NT2/D1 (cell line): Measurements from ENCODE around the gene TAOK1.

Experiments
- DNase-seq: peaks from one replicate; pipeline ENCODE4 v3.0.0-alpha.2; 2011; ENCODE audit warnings: low read depth, low spot score
- H3K27me3 ChIP-seq: 2 replicates; pipeline ENCODE4 v1.6.0; 2011; ENCODE audit warnings: mild to moderate bottlenecking; ENCODE audit not compliant: insufficient read length, insufficient read depth
- H3K36me3 ChIP-seq: 2 replicates; pipeline ENCODE4 v1.6.1; 2011; ENCODE audit warnings: mild to moderate bottlenecking, low read length, mixed read lengths; ENCODE audit not compliant: insufficient read depth, insufficient read length
- H3K4me1 ChIP-seq: 2 replicates; pipeline ENCODE4 v1.5.1; 2011; ENCODE audit not compliant: insufficient read depth, insufficient read length
- H3K4me3 ChIP-seq: 2 replicates; pipeline ENCODE4 v1.5.1; 2011; ENCODE audit warnings: low read depth; ENCODE audit not compliant: insufficient read length
- H3K9ac ChIP-seq: 2 replicates; pipeline ENCODE4 v1.6.0; 2011; ENCODE audit warnings: low read depth; ENCODE audit not compliant: insufficient read length
- H3K9me3 ChIP-seq: 2 replicates; pipeline ENCODE4 v1.5.1; 2011; ENCODE audit warnings: mild to moderate bottlenecking, low read length; ENCODE audit not compliant: insufficient read depth
- SUZ12 ChIP-seq: IDR thresholded peaks from 2 replicates; pipeline ENCODE4 v1.6.1; 2011; ENCODE audit not compliant: insufficient read length, insufficient read depth; ENCODE audit errors: extremely low read depth
- YY1 ChIP-seq: IDR thresholded peaks from 2 replicates; pipeline ENCODE4 v1.6.1; 2011; ENCODE audit not compliant: insufficient read length, insufficient read depth
- ZNF274 ChIP-seq: IDR thresholded peaks from 2 replicates; pipeline ENCODE4 v1.6.1; 2011; ENCODE audit warnings: mild to moderate bottlenecking, low read depth, low read length

Gene TAOK1

GRCh38 chr17:29588017-29588561, 197.9 kb downstream of the TAOK1 start:
- Histone ChIP-seq H3K9ac (peak overlapping the region; percentile 80), H3K4me3 (peak overlapping the region; percentile 73), H3K36me3 (peaks cover 3% of the 10 kb centered on the region), H3K9me3 (peaks cover 6% of the 10 kb centered on the region; the same call in 1 of the 2 replicates), H3K4me1 (peaks cover 26% of the 10 kb centered on the region), H3K27me3 (peaks cover 26% of the 10 kb centered on the region)
- DNase-seq: no peak
- TF ChIP-seq SUZ12 (no peak), YY1 (no peak), ZNF274 (no peak)

GRCh38 chr17:29588562-29589411, 198.6 kb downstream of the TAOK1 start:
- Histone ChIP-seq H3K4me1 (peaks cover 26% of the 10 kb centered on the region), H3K9me3 (no peaks in the 10 kb centered on the region), H3K4me3 (peak overlapping the region; percentile 73), H3K9ac (peak overlapping the region; percentile 80), H3K36me3 (no peaks in the 10 kb centered on the region), H3K27me3 (peaks cover 29% of the 10 kb centered on the region)
- DNase-seq: no peak
- TF ChIP-seq YY1 (no peak), ZNF274 (no peak), SUZ12 (no peak)

DNA sequence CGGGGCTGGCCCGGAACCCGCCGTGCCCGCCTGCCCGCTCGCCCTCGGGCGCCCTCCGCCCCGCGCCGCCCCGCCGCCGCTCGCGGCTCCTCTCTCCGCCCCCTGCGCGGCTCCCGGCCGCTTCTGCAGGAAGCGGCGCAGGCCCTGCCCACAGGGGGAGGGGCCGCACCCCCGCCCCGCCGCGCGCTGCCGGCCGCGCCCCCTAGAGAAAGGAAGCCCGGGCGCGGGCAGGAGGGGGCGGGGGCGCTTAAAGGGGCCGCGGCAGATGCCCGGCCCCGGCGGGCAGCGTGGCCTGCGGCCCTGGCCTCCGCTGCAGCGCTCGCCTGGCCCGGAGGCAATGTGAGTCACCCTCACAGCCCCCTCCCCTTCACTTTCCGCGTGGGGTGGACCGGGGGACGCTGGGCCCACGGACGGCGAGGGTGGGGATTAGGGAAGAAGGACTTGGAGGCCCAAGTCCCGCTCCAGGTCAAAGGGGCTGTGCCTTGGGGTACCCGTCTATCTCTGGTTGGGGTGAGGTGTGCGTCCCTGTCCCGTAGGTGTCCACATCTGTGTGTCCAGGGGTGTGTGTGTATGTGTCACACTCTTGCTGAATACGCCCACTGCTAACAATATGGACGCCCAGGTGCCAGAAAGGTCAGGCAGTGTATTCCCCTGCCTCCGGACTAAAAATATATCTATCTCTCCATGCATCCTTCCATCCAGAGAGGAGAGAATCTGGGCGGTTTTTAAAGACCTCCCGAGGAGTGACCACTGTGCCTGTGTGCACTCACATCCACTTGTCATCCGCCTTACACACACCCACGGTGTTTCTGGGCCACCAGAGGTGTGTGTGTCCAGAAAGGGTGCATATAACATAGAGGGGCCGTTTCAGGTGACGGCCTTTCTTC, 199.6 kb downstream of the TAOK1 start, which contains the start of gene GIT1:
GIT1 (minus strand) TSS at position 125 of the 887 bp plus-strand sequence. CDS start 270 bp downstream, outside the sequence.
- Histone ChIP-seq H3K9me3 (no peaks in the 10 kb centered on the region), H3K9ac (peak within 1 kb of the TSS; percentile 80), H3K4me3 (peak within 1 kb of the TSS; percentile 73), H3K4me1 (peaks cover 30% of the 10 kb centered on the region), H3K27me3 (peaks cover 38% of the 10 kb centered on the region), H3K36me3 (no peaks in the 10 kb centered on the region)
- TF ChIP-seq SUZ12 (no peak), ZNF274 (no peak)
- DNase-seq: no peak

DNA sequence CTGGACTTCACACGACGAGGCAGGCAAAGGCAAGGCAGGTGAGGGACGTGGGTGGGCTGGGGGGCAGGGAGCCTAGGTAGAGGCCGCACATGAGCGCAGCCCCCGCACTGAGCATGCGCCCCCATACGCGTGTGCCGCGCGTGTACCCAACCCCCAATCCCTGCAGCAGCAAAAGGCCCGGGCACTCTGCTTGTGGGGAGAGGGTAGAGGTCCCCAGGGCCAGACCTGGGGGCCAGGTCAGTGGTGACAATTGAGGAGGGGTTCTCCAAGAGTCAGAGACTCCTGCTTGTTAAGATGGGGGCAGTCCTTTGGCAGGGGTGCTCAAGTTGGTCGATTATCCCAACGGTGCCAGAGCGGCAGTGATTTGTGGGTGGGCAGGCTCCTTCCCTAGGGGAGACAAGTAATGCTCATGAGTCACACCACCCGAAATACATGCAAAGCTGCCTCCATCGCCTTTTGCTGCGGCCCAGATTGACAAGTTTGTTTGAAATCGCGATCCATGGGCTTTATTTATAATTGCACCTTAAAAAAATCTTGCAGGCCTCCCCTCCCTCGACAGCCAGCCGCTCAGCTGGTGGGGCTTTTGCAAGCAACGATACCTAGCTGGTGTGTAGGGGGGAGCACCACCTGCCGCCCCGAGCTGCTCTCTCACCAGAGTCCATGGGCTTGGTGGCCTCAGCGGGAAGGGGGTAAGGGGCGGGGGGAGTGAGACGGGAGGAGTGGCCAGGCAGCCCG, 200.4 kb downstream of the TAOK1 start:
- Histone ChIP-seq H3K9me3 (no peaks in the 10 kb centered on the region), H3K4me1 (peaks cover 27% of the 10 kb centered on the region), H3K9ac (peak overlapping the region; percentile 76), H3K4me3 (peak overlapping the region; percentile 45), H3K36me3 (no peaks in the 10 kb centered on the region), H3K27me3 (peaks cover 38% of the 10 kb centered on the region)
- no peak for DNase-seq
- no peak for TF ChIP-seq YY1
- TF ChIP-seq ZNF274: no peak
- TF ChIP-seq SUZ12: no peak

DNA sequence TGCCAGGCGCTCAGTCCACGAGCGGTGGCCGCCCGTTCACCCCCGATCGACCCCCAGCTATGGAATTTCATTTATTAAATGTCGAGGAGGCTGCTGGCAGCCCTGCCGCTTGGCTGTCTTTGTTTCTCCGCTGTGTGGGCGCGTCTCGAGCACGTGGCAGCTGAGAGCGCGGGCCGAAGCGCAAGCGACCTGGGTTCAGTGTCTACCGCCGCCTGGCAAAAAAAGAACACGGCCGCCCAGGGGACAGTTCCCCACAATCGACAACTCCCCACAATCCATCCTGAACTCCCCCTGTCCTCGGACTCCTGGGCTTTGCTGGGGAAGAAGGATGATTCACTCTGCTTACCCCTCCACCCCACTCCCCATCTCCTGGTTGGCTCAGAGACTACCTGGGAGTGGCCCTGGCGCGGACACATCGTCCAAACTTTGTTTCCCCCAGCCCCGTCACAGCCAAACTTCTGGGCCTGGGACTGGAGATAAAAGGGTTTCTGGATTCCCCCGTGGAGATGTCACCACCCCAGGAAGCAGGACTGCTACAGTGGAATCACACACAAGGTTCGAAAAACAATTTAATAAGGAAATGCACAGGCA, 201.1 kb downstream of the TAOK1 start:
- TF ChIP-seq ZNF274 (no peak), YY1 (no peak), SUZ12 (no peak)
- Histone ChIP-seq H3K9ac (peak overlapping the region; percentile 76), H3K4me3 (peak overlapping the region; percentile 45), H3K27me3 (peaks cover 38% of the 10 kb centered on the region), H3K4me1 (peaks cover 31% of the 10 kb centered on the region), H3K36me3 (no peaks in the 10 kb centered on the region), H3K9me3 (no peaks in the 10 kb centered on the region)
- no peak for DNase-seq

- H3K4me3 ChIP-seq: peak overlapping the region; percentile 45
- no peak for DNase-seq
- peaks cover 36% of the 10 kb centered on the region for H3K27me3 ChIP-seq
- peak overlapping the region; percentile 76 for H3K9ac ChIP-seq
- no peaks in the 10 kb centered on the region for H3K9me3 ChIP-seq
- no peaks in the 10 kb centered on the region for H3K36me3 ChIP-seq
- H3K4me1 ChIP-seq: peaks cover 36% of the 10 kb centered on the region
- TF ChIP-seq SUZ12 (no peak), ZNF274 (no peak)
Observed at GRCh38 chr17:29591737-29592608, 201.8 kb downstream of the TAOK1 start.
